H1 (cell line): ENCODE data around the gene TMEM198. TPM values are rescaled to one million over a fixed set of nuclear protein-coding genes. Genes with fewer than 3 reads are reported as not detected.

Source experiments
- CTCF ChIA-PET: fragments of 300-600 bp; sonication (Branson Sonifier 250); formaldehyde crosslinking; loops from one replicate; lab custom pipeline; 2021; ENCODE audit not compliant: partially characterized antibody; lab: Charles Lee
- POLR2A ChIA-PET: fragments of 300-600 bp; sonication (Branson Sonifier 250); formaldehyde crosslinking; loops from one replicate; lab custom pipeline; 2021; ENCODE audit warnings: inconsistent platforms; ENCODE audit not compliant: partially characterized antibody; lab: Charles Lee
- DNase-seq, 2 experiments: peaks; one replicate each; pipeline versions ENCODE4 v3.0.0 to v3.0.0-alpha.2; 2010 to 2022; ENCODE audit warnings: low spot score in 2 of 2, low read depth in 1 of 2, mixed read lengths in 1 of 2
- FAIRE-seq: peaks from 2 replicates; lab custom pipeline; 2011; peaks lifted over from hg19 to GRCh38; lab: Jason Lieb, UNC
- H2AFZ ChIP-seq: 2 replicates; pipeline ENCODE4 v1.8.1; 2012; ENCODE audit warnings: low read length, inconsistent platforms
- H2AK5ac ChIP-seq: 2 replicates; pipeline ENCODE4 v1.6.1; 2013; ENCODE audit warnings: low read depth, low read length
- H2BK120ac ChIP-seq: replicated peaks from 2 replicates; pipeline ENCODE3; 2013; ENCODE audit warnings: low read depth, low read length, inconsistent platforms
- H2BK12ac ChIP-seq: 2 replicates; pipeline ENCODE4 v1.6.1; 2013; ENCODE audit warnings: low read depth, low read length
- H2BK15ac ChIP-seq: 2 replicates; pipeline ENCODE4 v1.6.1; 2013; ENCODE audit warnings: low read length
- H2BK20ac ChIP-seq: 2 replicates; pipeline ENCODE4 v1.6.1; 2013; ENCODE audit warnings: low read length
- H2BK5ac ChIP-seq: 2 replicates; pipeline ENCODE4 v1.6.1; 2013; ENCODE audit warnings: low read depth, low read length
- H3K14ac ChIP-seq: 2 replicates; pipeline ENCODE4 v1.6.1; 2013; ENCODE audit warnings: inconsistent platforms; ENCODE audit not compliant: insufficient read length
- H3K18ac ChIP-seq: 2 replicates; pipeline ENCODE4 v1.6.1; 2013; ENCODE audit warnings: low read length; ENCODE audit errors: extremely low read depth
- H3K23ac ChIP-seq: 2 replicates; pipeline ENCODE4 v1.6.1; 2013; ENCODE audit warnings: inconsistent platforms; ENCODE audit not compliant: insufficient read length
- H3K23me2 ChIP-seq: 2 replicates; pipeline ENCODE4 v1.6.1; 2013; ENCODE audit warnings: low read depth, low read length
- H3K27ac ChIP-seq: 2 replicates; pipeline ENCODE4 v1.6.1; 2011; ENCODE audit warnings: low read depth, low read length, inconsistent platforms
- H3K27me3 ChIP-seq, 4 experiments: replicated peaks in 1 of 4; 1 replicate in 1 of 4; 2 replicates in 3 of 4; pipeline versions ENCODE4 v1.6.1 to v1.8.1; 2011 to 2013; ENCODE audit warnings: low read length in 3 of 4, mild to moderate bottlenecking in 3 of 4, inconsistent platforms in 2 of 4, mixed read lengths in 2 of 4, moderate library complexity in 1 of 4; ENCODE audit not compliant: control insufficient read depth in 3 of 4, insufficient read depth in 3 of 4; ENCODE audit errors: extremely low read depth in 1 of 4
- H3K36me3 ChIP-seq, 4 experiments: 2 replicates each; pipeline versions ENCODE4 v1.6.1 to v1.8.1; 2011 to 2013; ENCODE audit warnings: mild to moderate bottlenecking in 4 of 4, low read length in 3 of 4, moderate library complexity in 2 of 4, control low read depth in 1 of 4, inconsistent platforms in 1 of 4; ENCODE audit not compliant: insufficient read depth in 4 of 4, control insufficient read depth in 2 of 4
- H3K4ac ChIP-seq: replicated peaks from 2 replicates; pipeline ENCODE3; 2013; ENCODE audit warnings: low read length, low read depth, mixed read lengths, inconsistent platforms; ENCODE audit not compliant: insufficient read length
- H3K4me1 ChIP-seq, 4 experiments: replicated peaks in 1 of 4; 1 replicate in 1 of 4; 2 replicates in 3 of 4; pipeline versions ENCODE4 v1.6.1 to v1.8.1; 2011 to 2013; ENCODE audit warnings: low read length in 3 of 4, inconsistent platforms in 2 of 4, mixed read lengths in 1 of 4; ENCODE audit not compliant: insufficient read depth in 4 of 4, control insufficient read depth in 3 of 4
- H3K4me2 ChIP-seq, 2 experiments: 2 replicates each; pipeline versions ENCODE4 v1.6.1 to v1.8.1; 2011 to 2013; ENCODE audit warnings: low read depth in 2 of 2, low read length in 2 of 2, control low read depth in 1 of 2, inconsistent platforms in 1 of 2, mild to moderate bottlenecking in 1 of 2; ENCODE audit not compliant: insufficient read depth in 1 of 2
- H3K4me3 ChIP-seq, 4 experiments: fragments of 200-600, 300-600 bp in 1 of 4; sonication (generic), shearing (Covaris generic), sonication (Bioruptor Twin) in 1 of 4; 2 replicates each; pipeline versions ENCODE4 v1.5.1 to v1.8.1; 2011 to 2016; ENCODE audit warnings: low read length in 4 of 4, low read depth in 3 of 4, control low read depth in 2 of 4, inconsistent platforms in 2 of 4, mild to moderate bottlenecking in 2 of 4, mixed read lengths in 1 of 4, moderate library complexity in 1 of 4; ENCODE audit not compliant: insufficient read depth in 2 of 4; ENCODE audit errors: extremely low read depth in 1 of 4
- H3K56ac ChIP-seq: replicated peaks from 2 replicates; pipeline ENCODE3; 2013; ENCODE audit warnings: low read depth, mild to moderate bottlenecking, mixed read lengths, low read length, inconsistent platforms; ENCODE audit not compliant: insufficient read length
- H3K79me1 ChIP-seq: 2 replicates; pipeline ENCODE4 v1.6.1; 2013; ENCODE audit warnings: low read depth, low read length, control low read depth
- H3K79me2 ChIP-seq, 2 experiments: 2 replicates each; pipeline versions ENCODE4 v1.6.1 to v1.8.1; 2012 to 2013; ENCODE audit warnings: low read length in 2 of 2, mild to moderate bottlenecking in 2 of 2, inconsistent platforms in 1 of 2; ENCODE audit not compliant: insufficient read depth in 2 of 2, control insufficient read depth in 1 of 2
- H3K9ac ChIP-seq, 4 experiments: replicated peaks in 1 of 4; 1 replicate in 1 of 4; 2 replicates in 3 of 4; pipeline versions ENCODE4 v1.6.1 to v1.8.1; 2011 to 2013; ENCODE audit warnings: low read depth in 3 of 4, low read length in 3 of 4, control low read depth in 2 of 4, mild to moderate bottlenecking in 2 of 4, moderate library complexity in 2 of 4, inconsistent platforms in 1 of 4; ENCODE audit errors: extremely low read depth in 1 of 4
- H3K9me3 ChIP-seq, 2 experiments: 2 replicates each; pipeline versions ENCODE4 v1.6.1 to v1.8.1; 2012 to 2013; ENCODE audit warnings: mild to moderate bottlenecking in 2 of 2, moderate library complexity in 2 of 2, control low read depth in 1 of 2, inconsistent platforms in 1 of 2, low read depth in 1 of 2, low read length in 1 of 2, mixed read lengths in 1 of 2; ENCODE audit not compliant: insufficient read depth in 2 of 2
- H4K20me1 ChIP-seq, 2 experiments: replicated peaks in 1 of 2; 2 replicates each; pipeline versions ENCODE3 to v1.8.1; 2011 to 2013; ENCODE audit warnings: inconsistent platforms in 2 of 2, low read length in 2 of 2, mild to moderate bottlenecking in 1 of 2; ENCODE audit not compliant: insufficient read depth in 2 of 2, control insufficient read depth in 1 of 2
- H4K5ac ChIP-seq: 2 replicates; pipeline ENCODE4 v1.6.1; 2013; ENCODE audit warnings: low read length, low read depth, mixed read lengths, inconsistent platforms; ENCODE audit not compliant: insufficient read length
- H4K8ac ChIP-seq: 2 replicates; pipeline ENCODE4 v1.8.0; 2013; ENCODE audit warnings: mild to moderate bottlenecking, moderate library complexity, low read length, inconsistent platforms; ENCODE audit not compliant: insufficient read depth; ENCODE audit errors: extremely low read depth
- H4K91ac ChIP-seq: replicated peaks from 2 replicates; pipeline ENCODE3; 2013; ENCODE audit warnings: low read length, mixed read lengths, inconsistent platforms; ENCODE audit not compliant: insufficient read length
- ATF2 ChIP-seq: IDR thresholded peaks from 2 replicates; pipeline ENCODE4 v1.6.1; 2012; ENCODE audit warnings: low read length, inconsistent platforms
- CTBP2 ChIP-seq: IDR thresholded peaks from 2 replicates; pipeline ENCODE4 v1.7.0; 2011; ENCODE audit warnings: borderline replicate concordance, mild to moderate bottlenecking, moderate library complexity, mixed read lengths, low read length; ENCODE audit not compliant: insufficient read depth, insufficient read length
- EGR1 ChIP-seq: IDR thresholded peaks from 2 replicates; pipeline ENCODE4 v1.6.1; 2011; ENCODE audit warnings: low read depth, low read length, borderline replicate concordance
- GABPA ChIP-seq: IDR thresholded peaks from 2 replicates; pipeline ENCODE4 v1.6.1; 2011; ENCODE audit warnings: mild to moderate bottlenecking, low read length, moderate library complexity, borderline replicate concordance; ENCODE audit not compliant: insufficient read depth
- POLR2A ChIP-seq, 2 experiments: IDR thresholded peaks; 1 replicate in 1 of 2; 2 replicates in 1 of 2; pipeline ENCODE4 v1.6.1; 2011; ENCODE audit warnings: low read depth in 2 of 2, low read length in 2 of 2, mild to moderate bottlenecking in 2 of 2; ENCODE audit errors: control extremely low read depth in 1 of 2
- RNF2 ChIP-seq: fragments of 200-900, 300-1000 bp; sonication (generic); IDR thresholded peaks from 2 replicates; pipeline ENCODE4 v1.7.1; 2016; ENCODE audit warnings: borderline replicate concordance, low read depth, mild to moderate bottlenecking, antibody characterized with exemption, low read length; ENCODE audit not compliant: poor library complexity, severe bottlenecking; ENCODE audit errors: missing control alignments
- WGBS, 2 experiments: shearing (Covaris generic) in 1 of 2; methylation state at CpG; one replicate each; pipeline versions ENCODE4 v1.1.6 to v1.1.7; 2013 to 2015; ENCODE audit warnings: low lambda C conversion rate in 2 of 2, mixed read lengths in 2 of 2, inconsistent platforms in 1 of 2, low coverage in 1 of 2, missing lambda C conversion rate in 1 of 2; ENCODE audit not compliant: insufficient replicate concordance in 2 of 2, insufficient coverage in 1 of 2, insufficient read length in 1 of 2; ENCODE audit errors: extremely low coverage in 1 of 2, missing lambda C conversion rate in 1 of 2; 5-methylcytosine and 5-hydroxymethylcytosine counted together
- polyA plus RNA-seq, 7 experiments: library from polyadenylated mRNA; depleted of rRNA in 3 of 7; stranded (reverse) in 5 of 7; unstranded in 2 of 7; fragments of >200 nt in 5 of 7; fragments of 200-250 nt in 2 of 7; gene quantifications; 1 replicate in 5 of 7; 2 replicates in 1 of 7; 4 replicates in 1 of 7; pipeline versions ENCODE4 v1.2.1 to v1.2.3, GENCODE V29; 2011 to 2013; ENCODE audit warnings: missing spikeins in 2 of 7, mixed read lengths in 2 of 7
- total RNA-seq: library from RNA; stranded (reverse); fragmentation: NEBNext Ultra II Directional; extraction: Animal tissue kit (Norgen Biotek cat#: 25700); gene quantifications from 2 replicates; pipeline ENCODE4 v1.2.1, GENCODE V29; 2021

Gene TMEM198
- total and polyA plus RNA-seq, 2 of the 8 experiments (the other 6 are each of a cell fraction or from before 2014, with no cell fraction given): 10.2 to 10.4 TPM

- 73% methylated on average over 22 of the region's 23 CpGs; no CpG with 5 or more reads in 1 of the 2 experiments for WGBS, 2 experiments
- Histone ChIP-seq H4K5ac (peak overlapping the region; percentile 70), H3K56ac (peak overlapping the region; percentile 32), H3K27me3 (peaks cover 0 to 5% (median 1%) of the 10 kb centered on the region in 4 experiments; a peak in 3 of 7 replicates), H2BK120ac (peak overlapping the region; percentile 97), H4K20me1 (no peaks in the 10 kb centered on the region), H3K9me3 (no peaks in the 10 kb centered on the region), H3K14ac (no peak overlapping the region), H4K91ac (peak overlapping the region; percentile 91), H3K4ac (peak overlapping the region; percentile 89), H3K18ac (peak overlapping the region; percentile 93), H2BK5ac (peak overlapping the region; percentile 99), H3K23me2 (peaks cover 6% of the 10 kb centered on the region), H3K23ac (no peak overlapping the region), H2BK15ac (peak overlapping the region; percentile 13; the same call in 1 of the 2 replicates), H3K36me3 (peaks cover 0 to 7% (median 0%) of the 10 kb centered on the region in 4 experiments; a peak in 2 of 8 replicates), H2AK5ac (peak overlapping the region; percentile 76; the same call in 1 of the 2 replicates), H3K27ac (peak overlapping the region; percentile 89; the same call in 1 of the 2 replicates), H3K4me3 (peak overlapping the region in 1 of 4 experiments; percentile 3; a peak in 1 of 8 replicates), H2AFZ (no peak overlapping the region), H3K79me2 (no peaks in the 10 kb centered on the region), H3K79me1 (no peaks in the 10 kb centered on the region; the same call in 1 of the 2 replicates), H3K4me2 (peak overlapping the region; percentile 41 to 42; a peak in 3 of 4 replicates), H2BK12ac (peak overlapping the region; percentile 95), H3K9ac (no peak overlapping the region), H4K8ac (peak overlapping the region; percentile 58; the same call in 1 of the 2 replicates), H3K4me1 (peaks cover 4 to 51% (median 39%) of the 10 kb centered on the region in 4 experiments), H2BK20ac (peak overlapping the region; percentile 83)
- no peak for FAIRE-seq
- no peak for DNase-seq
- ChIA-PET CTCF (interaction anchor here (1.0 to 113.1 kb wide), 6 partner anchors 18 to 106 kb away, joined by 3 to 7248 read pairs (median 42); partner anchors contain the start of genes DES, GMPPA and SPEG), POLR2A (interaction anchor here (0.6 to 11.0 kb wide), 13 partner anchors 12 to 86 kb away, joined by 3 to 216 read pairs (median 3); partner anchors contain the start of genes GMPPA and SPEG)
- no peak for TF ChIP-seq GABPA
- TF ChIP-seq ATF2: no peak
- TF ChIP-seq RNF2: no peak
- no peak for TF ChIP-seq POLR2A (IDR thresholded peaks at IDR 0.05; ENCODE audit: control extremely low read depth in 1 of 2, low read depth in 2 of 2, low read length in 2 of 2)
- no peak for TF ChIP-seq EGR1
- peak; percentile 12 for TF ChIP-seq CTBP2
These were observed 37.6 kb upstream of the TMEM198 start for GRCh38 chr2:219506153-219506801.
